Activated naive CD4-positive, alpha-beta T cell treated with anti-CD3 and anti-CD28 coated beads for 36 hours (primary cell): ENCODE measurements around the gene CUL1. TPM values are rescaled to one million over a fixed set of nuclear protein-coding genes. Genes with fewer than 3 reads are reported as not detected.

Experiments
- CTCF ChIA-PET: fragments of 350-600 bp; sonication (Branson Sonifier 250); formaldehyde crosslinking; loops from one replicate; lab custom pipeline; 2021; ENCODE audit warnings: antibody characterized with exemption; lab: Charles Lee
- DNase-seq: peaks from one replicate; pipeline ENCODE4 v3.0.0-alpha.2; 2020
- H3K27ac Mint-ChIP-seq: one replicate; pipeline ENCODE4 v1.8.0; 2021; ENCODE audit warnings: mild to moderate bottlenecking, mixed read lengths
- H3K27me3 Mint-ChIP-seq: one replicate; pipeline ENCODE4 v1.8.0; 2021; ENCODE audit warnings: low read depth, mixed read lengths
- H3K36me3 Mint-ChIP-seq: one replicate; pipeline ENCODE4 v1.8.0; 2021; ENCODE audit warnings: low read depth, mixed read lengths
- H3K4me1 Mint-ChIP-seq: one replicate; pipeline ENCODE4 v1.8.0; 2021; ENCODE audit warnings: low read depth, mixed read lengths
- H3K4me3 Mint-ChIP-seq: one replicate; pipeline ENCODE4 v1.8.0; 2021; ENCODE audit warnings: mild to moderate bottlenecking, moderate library complexity, mixed read lengths
- H3K9me3 Mint-ChIP-seq: one replicate; pipeline ENCODE4 v1.8.0; 2021; ENCODE audit warnings: mixed read lengths
- intact Hi-C: fragments of 100-400 bp; cut with micrococcal nuclease; formaldehyde crosslinking; loops from one replicate; pipeline ENCODE4 v1.15.1; 2023
- total RNA-seq, 2 experiments: library from RNA; stranded (reverse); gene quantifications; one replicate each; pipeline ENCODE4 v1.2.3, GENCODE V29; 2021

The CUL1 gene
- total RNA-seq, 2 experiments from 2014 or later: 59.6 to 62.2 TPM

- no peak overlapping the region for H3K4me3 Mint-ChIP-seq
- CTCF ChIA-PET: no interaction called here
Observed at GRCh38 chr7:148799893-148800555, 101.3 kb downstream of the CUL1 start.

DNA sequence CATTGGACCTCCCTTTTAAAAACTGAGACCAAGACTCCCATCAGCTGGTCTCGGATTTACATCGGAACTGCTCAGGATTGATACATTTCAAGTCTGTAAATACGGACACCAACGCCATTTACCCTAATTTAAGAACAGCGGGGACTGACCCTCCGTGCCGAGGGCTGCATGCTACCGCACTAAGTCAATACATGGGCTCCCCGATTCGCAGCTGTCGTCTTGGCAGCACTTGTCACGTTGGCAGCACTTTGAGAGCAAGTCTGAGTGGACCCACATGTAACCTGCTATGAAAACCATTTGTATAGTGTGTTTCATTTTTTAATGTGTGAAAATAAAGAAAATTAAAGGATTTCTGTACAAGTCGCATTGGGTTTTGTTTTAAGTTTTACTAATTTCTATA, 102.0 kb downstream of the CUL1 start:
- Mint-ChIP-seq H3K9me3 (no peaks in the 10 kb centered on the region), H3K4me3 (no peak overlapping the region), H3K27me3 (no peaks in the 10 kb centered on the region), H3K36me3 (peaks cover 34% of the 10 kb centered on the region), H3K4me1 (no peaks in the 10 kb centered on the region), H3K27ac (no peak overlapping the region)
- CTCF ChIA-PET: no interaction called here
- intact Hi-C loops: no loop called here
- DNase-seq: no peak

More at GRCh38 chr7:148799893-148800555, 101.3 kb downstream of the CUL1 start:
- Mint-ChIP-seq H3K27me3 (no peaks in the 10 kb centered on the region), H3K4me1 (no peaks in the 10 kb centered on the region), H3K27ac (no peak overlapping the region), H3K36me3 (peaks cover 34% of the 10 kb centered on the region), H3K9me3 (no peaks in the 10 kb centered on the region)
- DNase-seq: no peak
- intact Hi-C loops: loop anchor here (5.0 kb wide), 1 partner anchor 32 kb away; no protein-coding TSS in a partner anchor

GRCh38 chr7:148802101-148802493, 103.4 kb downstream of the CUL1 start:
- H3K36me3 Mint-ChIP-seq: peaks cover 30% of the 10 kb centered on the region
- H3K4me3 Mint-ChIP-seq: no peak overlapping the region
- H3K9me3 Mint-ChIP-seq: no peaks in the 10 kb centered on the region
- H3K27me3 Mint-ChIP-seq: no peaks in the 10 kb centered on the region
- intact Hi-C loops: no loop called here
- H3K27ac Mint-ChIP-seq: no peak overlapping the region
- peaks cover 2% of the 10 kb centered on the region for H3K4me1 Mint-ChIP-seq
- CTCF ChIA-PET: interaction anchor here (1.1 to 1.4 kb wide), 2 partner anchors 14 to 161 kb away, joined by 3 to 9 read pairs; no protein-coding TSS in a partner anchor
- no peak for DNase-seq

GRCh38 chr7:148803094-148803493, 104.4 kb downstream of the CUL1 start:
- Mint-ChIP-seq H3K4me3 (no peak overlapping the region), H3K27me3 (no peaks in the 10 kb centered on the region), H3K27ac (no peak overlapping the region), H3K4me1 (peaks cover 8% of the 10 kb centered on the region), H3K9me3 (no peaks in the 10 kb centered on the region), H3K36me3 (peaks cover 33% of the 10 kb centered on the region)
- no peak for DNase-seq
- CTCF ChIA-PET: interaction anchor here (0.9 to 1.7 kb wide), 4 partner anchors 13 to 165 kb away, joined by 3 to 9 read pairs (median 4); no protein-coding TSS in a partner anchor
- intact Hi-C loops: no loop called here

DNA sequence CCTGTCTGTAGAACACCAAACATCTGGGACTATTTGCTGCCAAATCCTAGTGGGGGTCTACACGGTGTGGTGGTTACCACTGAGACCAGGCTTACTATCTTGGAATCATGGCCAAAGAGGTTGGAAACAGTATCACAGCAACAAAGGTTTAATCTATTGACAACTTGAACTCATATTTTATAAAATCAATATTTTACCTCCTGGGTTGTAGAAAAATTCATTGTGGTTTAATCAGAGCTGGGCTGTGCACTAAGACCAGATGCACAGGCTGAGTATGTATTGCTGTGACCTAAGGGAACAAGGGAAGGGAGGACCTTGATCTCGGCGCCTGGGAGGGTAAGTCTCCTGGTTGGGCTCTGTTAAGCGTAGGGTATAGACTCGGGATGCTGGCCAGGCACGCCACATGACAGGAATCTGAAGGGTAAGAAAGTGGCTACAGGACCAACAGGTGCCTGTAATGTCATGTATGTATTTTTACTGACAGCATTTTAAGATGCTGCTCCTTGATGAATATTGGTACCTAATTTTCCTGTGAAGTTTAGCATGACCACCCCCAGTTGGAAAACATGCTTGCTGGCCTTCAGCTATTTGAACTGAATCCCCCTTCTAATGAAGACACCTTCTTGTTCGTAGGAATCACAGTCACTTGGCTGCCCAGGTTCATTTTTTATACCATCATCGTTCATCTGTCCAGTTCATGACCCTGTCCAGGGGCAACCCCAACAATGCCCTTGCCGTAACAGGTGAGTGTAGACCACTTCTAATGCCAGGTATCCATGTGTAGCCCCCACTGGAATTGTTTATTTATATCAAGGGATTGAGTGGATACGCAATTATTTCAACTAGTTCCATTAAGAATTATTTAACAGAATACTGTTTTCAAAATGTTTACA, 105.9 kb downstream of the CUL1 start:
- Mint-ChIP-seq H3K27me3 (no peaks in the 10 kb centered on the region), H3K9me3 (no peaks in the 10 kb centered on the region), H3K36me3 (peaks cover 31% of the 10 kb centered on the region), H3K4me3 (no peak overlapping the region), H3K27ac (peak overlapping the region; percentile 6), H3K4me1 (peaks cover 8% of the 10 kb centered on the region)
- no peak for DNase-seq
- CTCF ChIA-PET: interaction anchor here (1.6 to 1.7 kb wide), 2 partner anchors 158 to 163 kb away, joined by 4 to 8 read pairs; no protein-coding TSS in a partner anchor
- intact Hi-C loops: no loop called here

DNA sequence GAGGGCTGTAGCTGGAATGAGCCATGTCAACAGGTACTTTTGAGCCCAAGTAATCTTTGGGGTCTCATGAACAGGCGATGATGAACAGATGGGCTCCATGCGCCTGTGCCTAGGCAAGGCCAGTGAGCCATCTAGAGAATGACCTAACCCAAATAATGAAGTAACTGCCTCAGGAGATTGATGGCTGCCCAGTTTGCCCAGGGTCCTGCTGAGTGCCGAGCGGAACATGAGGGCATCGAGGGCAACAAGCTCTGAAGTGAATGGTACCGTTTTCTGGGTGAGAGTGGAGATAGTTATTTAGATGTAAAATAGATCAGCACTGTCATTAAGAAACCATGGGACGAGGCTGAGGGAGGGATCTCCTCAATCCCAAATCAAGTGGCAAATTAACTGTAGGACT, 107.5 kb downstream of the CUL1 start:
- Mint-ChIP-seq H3K27me3 (no peaks in the 10 kb centered on the region), H3K36me3 (peaks cover 32% of the 10 kb centered on the region), H3K4me1 (peaks cover 8% of the 10 kb centered on the region), H3K27ac (peak overlapping the region; percentile 19), H3K9me3 (no peaks in the 10 kb centered on the region), H3K4me3 (no peak overlapping the region)
- intact Hi-C loops: loop anchor here (2.0 kb wide), 1 partner anchor 161 kb away; no protein-coding TSS in a partner anchor
- DNase-seq: no peak
- CTCF ChIA-PET: interaction anchor here (1.1 kb wide), 1 partner anchor 160 kb away, joined by 4 read pairs; no protein-coding TSS in a partner anchor

DNA sequence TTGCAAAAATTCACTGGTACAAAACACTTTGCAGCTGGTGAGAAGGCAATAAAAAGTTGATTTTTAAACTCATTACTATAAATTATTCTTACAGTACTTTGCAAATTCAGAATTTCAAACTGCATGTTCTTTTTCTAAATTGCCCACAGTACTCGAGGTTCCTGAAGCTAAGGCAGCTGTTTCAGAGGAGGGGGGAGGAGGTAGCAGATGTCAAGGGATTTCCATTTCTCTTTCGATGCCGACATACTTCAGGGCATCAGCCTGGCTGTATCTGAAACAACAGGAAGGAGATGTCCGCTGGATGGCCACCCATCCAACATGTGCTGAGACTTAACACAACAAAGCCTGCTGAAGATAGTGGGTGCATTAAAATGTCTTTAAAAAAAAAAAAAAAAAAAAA, 108.7 kb downstream of the CUL1 start:
- intact Hi-C loops: loop anchor here (2.0 kb wide), 1 partner anchor 159 kb away; no protein-coding TSS in a partner anchor
- CTCF ChIA-PET: interaction anchor here (0.6 kb wide), 2 partner anchors 65 to 124 kb away, joined by 3 read pairs; no protein-coding TSS in a partner anchor
- no peak overlapping the region for H3K4me3 Mint-ChIP-seq
- no peak overlapping the region for H3K27ac Mint-ChIP-seq
- no peaks in the 10 kb centered on the region for H3K9me3 Mint-ChIP-seq
- H3K4me1 Mint-ChIP-seq: peaks cover 8% of the 10 kb centered on the region
- H3K36me3 Mint-ChIP-seq: peaks cover 38% of the 10 kb centered on the region
- no peak for DNase-seq
- H3K27me3 Mint-ChIP-seq: no peaks in the 10 kb centered on the region

DNA sequence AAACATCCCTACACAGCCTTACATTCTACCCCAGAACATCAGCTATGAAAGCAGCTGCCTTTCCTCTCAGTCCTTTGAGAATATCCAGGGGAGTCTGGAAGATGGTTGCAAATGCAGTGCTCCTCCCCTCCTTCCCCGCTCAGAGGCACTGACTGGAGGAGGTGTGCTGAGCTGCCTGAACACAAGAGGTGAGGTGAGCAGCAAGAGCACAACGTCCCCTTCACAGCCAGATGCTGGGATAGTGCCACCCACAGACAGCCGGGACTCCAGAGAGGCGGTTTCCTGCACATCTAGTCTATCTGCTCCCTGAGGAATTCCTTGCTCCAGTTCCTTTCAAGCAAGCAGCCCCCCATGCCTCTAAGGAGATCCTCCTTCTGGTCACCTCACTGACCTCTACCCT, 111.2 kb downstream of the CUL1 start:
- intact Hi-C loops: no loop called here
- DNase-seq: no peak
- CTCF ChIA-PET: interaction anchor here (1.3 kb wide), 1 partner anchor 157 kb away, joined by 3 read pairs; no protein-coding TSS in a partner anchor
- Mint-ChIP-seq H3K9me3 (no peaks in the 10 kb centered on the region), H3K4me1 (peaks cover 11% of the 10 kb centered on the region), H3K4me3 (no peak overlapping the region), H3K36me3 (peaks cover 58% of the 10 kb centered on the region), H3K27me3 (no peaks in the 10 kb centered on the region), H3K27ac (no peak overlapping the region)

GRCh38 chr7:148811892-148812291, 113.2 kb downstream of the CUL1 start:
- no peaks in the 10 kb centered on the region for H3K9me3 Mint-ChIP-seq
- intact Hi-C loops: loop anchor here (2.0 kb wide), 1 partner anchor 15 kb away; no protein-coding TSS in a partner anchor
- no peaks in the 10 kb centered on the region for H3K27me3 Mint-ChIP-seq
- peaks cover 12% of the 10 kb centered on the region for H3K4me1 Mint-ChIP-seq
- CTCF ChIA-PET: interaction anchor here (0.7 kb wide), 1 partner anchor 554 kb away, joined by 3 read pairs; no protein-coding TSS in a partner anchor
- H3K27ac Mint-ChIP-seq: peak overlapping the region; percentile 3
- H3K4me3 Mint-ChIP-seq: no peak overlapping the region
- no peak for DNase-seq
- H3K36me3 Mint-ChIP-seq: peaks cover 71% of the 10 kb centered on the region

GRCh38 chr7:148813890-148814289, 115.2 kb downstream of the CUL1 start:
- Mint-ChIP-seq H3K27ac (no peak overlapping the region), H3K27me3 (no peaks in the 10 kb centered on the region), H3K4me3 (no peak overlapping the region), H3K9me3 (no peaks in the 10 kb centered on the region), H3K4me1 (peaks cover 4% of the 10 kb centered on the region), H3K36me3 (peaks cover 81% of the 10 kb centered on the region)
- intact Hi-C loops: loop anchor here (2.0 kb wide), 1 partner anchor 13 kb away; no protein-coding TSS in a partner anchor
- DNase-seq: no peak
- CTCF ChIA-PET: interaction anchor here (1.5 kb wide), 1 partner anchor 149 kb away, joined by 3 read pairs; no protein-coding TSS in a partner anchor

DNA sequence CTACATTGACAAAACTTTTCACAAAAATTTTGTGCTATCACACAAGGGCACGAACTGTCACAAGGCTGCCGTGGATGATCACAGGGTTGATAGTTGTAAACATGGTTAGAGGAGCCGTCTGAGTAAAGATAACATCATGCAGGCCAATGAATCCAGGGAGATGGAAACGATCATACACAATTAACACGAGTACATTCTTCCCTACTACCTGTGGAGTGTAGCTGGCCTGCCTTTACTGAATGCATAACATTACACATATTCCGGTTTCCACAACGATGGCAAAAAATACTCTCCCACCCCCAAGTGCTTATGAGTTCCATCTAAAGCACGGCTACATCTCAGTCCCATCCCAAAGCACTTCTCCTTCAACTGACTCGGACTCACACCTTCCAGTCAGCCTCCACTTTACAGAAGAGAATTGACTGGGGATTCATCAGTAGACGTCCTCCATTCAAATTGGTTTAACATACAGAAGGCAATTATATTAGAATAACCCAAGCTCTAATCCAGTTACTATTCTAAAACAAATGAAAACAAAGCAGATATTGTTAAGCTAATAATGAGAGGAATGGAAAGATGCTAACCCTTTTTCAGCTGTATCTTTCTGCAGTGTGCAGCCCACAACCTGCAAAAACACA, 116.3 kb downstream of the CUL1 start:
- Mint-ChIP-seq H3K4me1 (peaks cover 4% of the 10 kb centered on the region), H3K36me3 (peaks cover 77% of the 10 kb centered on the region), H3K9me3 (no peaks in the 10 kb centered on the region), H3K27ac (no peak overlapping the region), H3K4me3 (no peak overlapping the region), H3K27me3 (no peaks in the 10 kb centered on the region)
- CTCF ChIA-PET: interaction anchor here (0.9 to 1.4 kb wide), 2 partner anchors 32 to 148 kb away, joined by 6 read pairs; no protein-coding TSS in a partner anchor
- DNase-seq: no peak
- intact Hi-C loops: no loop called here
